ENCODE measurements around the gene SH3BP2.

- no peak for TF ChIP-seq CTCF (IDR thresholded peaks at IDR 0.05)
- no peak for TF ChIP-seq POLR2A (IDR thresholded peaks at IDR 0.05)
- no peak for TF ChIP-seq EP300 (IDR thresholded peaks at IDR 0.05)
Observed at GRCh38 chr4:2878346-2878745, 85.5 kb downstream of the SH3BP2 start.
